Suprapubic skin (tissue), 3 donors: ENCODE measurements around the gene PDE3A.

Source experiments
- CTCF ChIP-seq, 2 donors: fragments of 200-600 bp in 1 of 2; fragments of 450-650 bp in 1 of 2; sonication (generic) in 1 of 2; IDR thresholded peaks; one replicate each; pipeline ENCODE4 v1.5.1; 2016 to 2019; ENCODE audit warnings: antibody characterized with exemption in 2 of 2, mild to moderate bottlenecking in 1 of 2, moderate library complexity in 1 of 2
- POLR2AphosphoS5 ChIP-seq, 3 donors: sonication (generic); formaldehyde crosslinking; IDR thresholded peaks; one replicate each; pipeline ENCODE4 v1.6.1; 2017; ENCODE audit warnings: antibody characterized with exemption in 3 of 3

GRCh38 chr12:20493934-20494333 lies 125.6 kb downstream of the PDE3A start:
- TF ChIP-seq CTCF (IDR thresholded peaks at IDR 0.05) (no peak), POLR2AphosphoS5 (IDR thresholded peaks at IDR 0.05) (no peak)
